HG03575 (cell line): ENCODE data around the gene DCDC2.

Experiments
- ATAC-seq: cut with Tn5 transposase; IDR thresholded peaks from one replicate; pipeline ENCODE4 v1.9.1; 2021; ENCODE audit not compliant: unreplicated experiment, insufficient number of reproducible peaks, low FRiP score; ENCODE audit errors: extremely low read depth

The DCDC2 gene

GRCh38 chr6:24127316-24127715 lies 230.5 kb downstream of the DCDC2 start:
- no peak for ATAC-seq

GRCh38 chr6:24126586-24127192 lies 231.2 kb downstream of the DCDC2 start:
- ATAC-seq: no peak

DNA sequence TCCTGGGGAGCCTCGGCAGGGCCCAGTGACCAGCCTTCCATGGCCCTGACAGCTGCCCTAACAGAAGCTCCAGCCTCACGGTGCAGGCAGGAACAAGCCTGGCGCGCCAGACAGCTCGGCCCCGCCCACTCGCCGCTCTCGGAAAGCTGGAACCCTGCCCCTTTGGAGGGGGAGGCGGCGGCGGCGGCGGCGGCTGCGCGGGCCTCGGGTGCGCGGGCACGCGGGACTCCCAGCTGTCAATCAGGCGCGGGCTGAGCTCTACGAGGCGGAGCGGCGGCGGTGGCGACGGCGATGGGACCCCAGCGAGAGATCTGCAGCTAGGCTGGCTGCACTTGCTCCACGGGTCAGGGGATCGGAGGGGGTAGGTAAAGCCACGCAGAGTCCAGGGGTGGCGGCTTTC lies 231.9 kb downstream of the DCDC2 start, which contains the start of gene NRSN1:
NRSN1 (plus strand) TSS at position 236 of the 400 bp plus-strand sequence. CDS start 8,113 bp downstream, outside the sequence.
- ATAC-seq: no peak

DNA sequence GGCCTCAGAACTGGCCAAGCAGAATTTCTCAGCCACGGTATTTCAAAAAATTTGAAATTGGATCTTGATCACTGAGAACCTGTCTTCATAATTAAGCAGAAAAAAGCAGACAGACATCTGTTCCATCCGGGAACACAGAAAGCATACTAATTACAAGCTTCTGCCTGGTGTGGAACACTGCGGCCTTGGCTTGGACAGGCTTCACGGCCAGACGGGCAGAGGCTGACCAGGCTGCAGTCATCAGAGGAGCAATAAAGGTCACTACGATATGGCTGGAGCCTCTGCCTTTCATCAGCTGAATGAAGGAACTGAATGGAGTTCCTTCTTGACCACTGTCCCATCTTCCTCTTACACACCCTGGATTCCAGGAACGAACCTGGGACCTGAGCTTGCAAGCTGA lies 235.7 kb downstream of the DCDC2 start:
- ATAC-seq: no peak
